Tibial nerve (tissue), 4 donors: Measurements from ENCODE around the gene COBL. TPM values are rescaled to one million over a fixed set of nuclear protein-coding genes. Genes with fewer than 3 reads are reported as not detected.

Experiments used
- DNase-seq, 2 donors: peaks; one replicate each; pipeline ENCODE4 v3.0.0-alpha.2; 2019; ENCODE audit warnings: low spot score in 2 of 2
- H3K27ac ChIP-seq, 4 donors: fragments of 200-600 bp; sonication (generic) in 3 of 4; one replicate each; pipeline ENCODE4 v1.5.1; 2017 to 2019; ENCODE audit warnings: mild to moderate bottlenecking in 1 of 4
- H3K27me3 ChIP-seq, 2 donors: fragments of 200-600 bp; sonication (generic) in 1 of 2; one replicate each; pipeline versions ENCODE4 v1.5.1 to v1.6.0; 2017 to 2019
- H3K36me3 ChIP-seq, 3 donors: fragments of 200-600 bp; sonication (generic); one replicate each; pipeline ENCODE4 v1.5.1; 2018 to 2019
- H3K4me1 ChIP-seq, 4 donors: fragments of 200-600 bp; sonication (generic) in 3 of 4; one replicate each; pipeline ENCODE4 v1.5.1; 2017 to 2019
- H3K4me3 ChIP-seq, 4 donors: fragments of 200-600 bp; sonication (generic) in 3 of 4; one replicate each; pipeline ENCODE4 v1.5.1; 2017 to 2019; ENCODE audit warnings: mild to moderate bottlenecking in 1 of 4, moderate library complexity in 1 of 4
- H3K9me3 ChIP-seq, 4 donors: fragments of 200-600 bp; sonication (generic) in 3 of 4; one replicate each; pipeline ENCODE4 v1.5.1; 2017 to 2019
- EP300 ChIP-seq, 2 donors: sonication (generic); formaldehyde crosslinking; IDR thresholded peaks; one replicate each; pipeline ENCODE4 v1.6.1; 2017; ENCODE audit warnings: antibody characterized with exemption in 2 of 2, mild to moderate bottlenecking in 1 of 2
- POLR2A ChIP-seq, 2 donors: fragments of 450-650 bp; IDR thresholded peaks; one replicate each; pipeline ENCODE4 v1.6.1; 2017; ENCODE audit warnings: antibody characterized with exemption in 2 of 2, mild to moderate bottlenecking in 2 of 2, moderate library complexity in 2 of 2
- WGBS, 2 donors: methylation state at CpG; one replicate each; pipeline ENCODE4 v1.1.5; 2018; 5-methylcytosine and 5-hydroxymethylcytosine counted together
- total RNA-seq, 4 donors: library from RNA; depleted of rRNA; stranded (reverse); fragments of >200 nt; gene quantifications; one replicate each; pipeline ENCODE4 v1.1.0, GENCODE V29; 2016
- TF ChIP-seq, protein P1 (sequence below), 5 experiments: fragments of 200-600 bp in 3 of 5; fragments of 450-650 bp in 2 of 5; sonication (generic) in 3 of 5; IDR thresholded peaks; one replicate each; pipeline ENCODE4 v1.5.1; 2016 to 2019; ENCODE audit warnings: antibody characterized with exemption in 5 of 5, mild to moderate bottlenecking in 3 of 5, moderate library complexity in 2 of 5

COBL gene
- total RNA-seq, 4 donors from 2014 or later: 6.3 to 18.1 (median 8.1) TPM

DNA sequence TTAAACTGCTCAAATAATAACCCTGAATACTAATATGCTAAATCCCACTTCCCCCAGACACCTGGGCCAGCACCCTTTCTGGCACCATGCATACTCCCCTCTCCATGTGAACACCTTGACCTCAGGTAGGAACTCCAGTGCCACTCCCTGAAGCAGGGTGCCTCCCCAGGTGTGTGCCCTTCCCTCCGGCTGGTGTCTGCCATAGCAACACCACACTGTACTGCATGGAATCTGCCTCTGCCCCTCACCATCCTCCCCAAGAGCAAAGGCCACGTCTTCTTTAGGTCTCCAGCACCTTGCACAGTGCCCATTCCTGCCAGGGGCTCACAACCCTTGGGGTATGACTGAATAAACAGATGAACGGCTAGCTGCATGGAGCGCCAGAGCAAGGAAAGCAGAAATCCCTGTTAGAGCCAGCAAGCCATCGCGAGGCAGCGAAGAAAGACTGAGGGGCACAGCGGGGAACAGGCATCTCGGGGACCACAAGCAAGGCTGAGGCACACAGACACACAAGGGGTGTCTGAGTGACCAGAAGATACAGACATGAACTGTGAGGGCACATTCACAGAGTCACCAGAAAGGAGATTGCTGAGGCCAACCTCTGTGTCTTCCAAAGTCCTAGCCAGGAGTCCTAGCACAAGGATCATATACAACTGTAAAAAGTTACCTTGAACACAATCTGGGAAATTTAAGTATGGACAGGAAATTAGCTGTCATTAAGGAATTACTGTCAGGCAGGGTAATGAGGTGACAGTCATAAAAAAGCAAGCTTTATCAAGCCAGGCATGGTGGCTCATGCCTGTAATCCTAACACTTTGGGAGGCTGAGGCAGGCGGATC, 25.7 kb downstream of the COBL start:
- Histone ChIP-seq H3K36me3 (no peaks in the 10 kb centered on the region), H3K4me3 (no peak overlapping the region), H3K27me3 (no peaks in the 10 kb centered on the region), H3K9me3 (no peaks in the 10 kb centered on the region), H3K4me1 (peaks cover 0 to 15% (median 2%) of the 10 kb centered on the region in 4 donors), H3K27ac (peak overlapping the region in 2 of 4 donors; percentile 12 to 68)
- TF ChIP-seq EP300 (IDR thresholded peaks at IDR 0.05) (no peak), POLR2A (IDR thresholded peaks at IDR 0.05) (no peak)
- TF ChIP-seq, protein P1, sequence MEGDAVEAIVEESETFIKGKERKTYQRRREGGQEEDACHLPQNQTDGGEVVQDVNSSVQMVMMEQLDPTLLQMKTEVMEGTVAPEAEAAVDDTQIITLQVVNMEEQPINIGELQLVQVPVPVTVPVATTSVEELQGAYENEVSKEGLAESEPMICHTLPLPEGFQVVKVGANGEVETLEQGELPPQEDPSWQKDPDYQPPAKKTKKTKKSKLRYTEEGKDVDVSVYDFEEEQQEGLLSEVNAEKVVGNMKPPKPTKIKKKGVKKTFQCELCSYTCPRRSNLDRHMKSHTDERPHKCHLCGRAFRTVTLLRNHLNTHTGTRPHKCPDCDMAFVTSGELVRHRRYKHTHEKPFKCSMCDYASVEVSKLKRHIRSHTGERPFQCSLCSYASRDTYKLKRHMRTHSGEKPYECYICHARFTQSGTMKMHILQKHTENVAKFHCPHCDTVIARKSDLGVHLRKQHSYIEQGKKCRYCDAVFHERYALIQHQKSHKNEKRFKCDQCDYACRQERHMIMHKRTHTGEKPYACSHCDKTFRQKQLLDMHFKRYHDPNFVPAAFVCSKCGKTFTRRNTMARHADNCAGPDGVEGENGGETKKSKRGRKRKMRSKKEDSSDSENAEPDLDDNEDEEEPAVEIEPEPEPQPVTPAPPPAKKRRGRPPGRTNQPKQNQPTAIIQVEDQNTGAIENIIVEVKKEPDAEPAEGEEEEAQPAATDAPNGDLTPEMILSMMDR (IDR thresholded peaks at IDR 0.05): no peak
- DNase-seq: no peak
- WGBS, 2 donors: 82 to 90% methylated on average over 10 of the region's 10 CpGs

DNA sequence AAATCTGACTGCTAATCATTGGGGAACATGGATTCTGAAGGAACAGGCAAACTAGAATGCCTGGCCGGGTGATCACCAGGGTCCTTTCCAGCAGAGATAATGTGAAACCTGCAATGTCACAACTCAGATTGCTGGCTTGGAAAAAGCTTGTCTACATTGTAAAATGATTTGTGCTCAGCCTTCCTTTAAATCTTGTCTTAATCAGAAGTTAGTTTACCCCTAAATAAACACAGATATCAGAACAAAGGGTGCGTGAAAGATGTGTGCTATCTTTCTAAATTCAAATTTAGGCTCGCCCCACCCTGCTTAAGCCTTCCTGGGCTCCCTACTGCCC, 26.3 kb downstream of the COBL start:
- H3K9me3 ChIP-seq: no peaks in the 10 kb centered on the region
- TF ChIP-seq, protein P1 (IDR thresholded peaks at IDR 0.05): no peak
- TF ChIP-seq POLR2A (IDR thresholded peaks at IDR 0.05): no peak
- TF ChIP-seq EP300 (IDR thresholded peaks at IDR 0.05): no peak
- no peak for DNase-seq
- peak overlapping the region in 2 of 4 donors; percentile 12 to 68 for H3K27ac ChIP-seq
- 85 to 87% methylated on average over 3 of the region's 3 CpGs for WGBS, 2 donors
- no peak overlapping the region for H3K4me3 ChIP-seq
- no peaks in the 10 kb centered on the region for H3K27me3 ChIP-seq
- no peaks in the 10 kb centered on the region for H3K36me3 ChIP-seq
- peaks cover 0 to 15% (median 2%) of the 10 kb centered on the region in 4 donors for H3K4me1 ChIP-seq

DNA sequence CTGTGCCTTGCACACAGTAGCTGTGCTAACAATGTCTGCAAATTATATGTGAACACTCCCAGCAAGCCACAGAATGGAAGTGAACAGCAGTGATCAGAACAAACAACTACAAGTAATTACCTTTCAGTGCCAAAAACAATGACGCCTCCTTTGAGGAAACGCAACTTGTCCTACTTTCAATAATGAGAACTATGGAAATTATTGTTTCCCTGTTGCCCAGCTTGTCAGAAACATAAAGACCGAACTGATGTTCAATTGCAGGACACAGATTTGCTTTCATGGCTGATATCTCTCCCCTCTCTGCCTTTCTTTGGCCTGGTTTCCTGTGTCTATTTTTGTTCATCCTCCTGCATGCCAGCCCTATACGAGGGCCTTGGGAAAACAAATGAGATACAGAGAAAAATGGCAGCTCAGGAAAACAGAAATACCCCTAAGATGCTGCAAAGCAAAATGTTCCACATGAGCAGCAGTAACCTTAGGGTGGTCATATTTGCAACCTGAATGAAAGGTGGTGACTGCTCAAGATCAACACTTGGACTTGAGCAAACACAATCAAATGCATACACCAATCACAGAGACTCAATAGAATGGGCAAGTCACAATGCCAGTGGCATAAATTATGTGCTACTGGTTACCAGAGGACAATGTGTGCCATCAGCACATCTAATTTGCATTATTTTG, 26.8 kb downstream of the COBL start:
- TF ChIP-seq POLR2A (IDR thresholded peaks at IDR 0.05) (no peak), EP300 (IDR thresholded peaks at IDR 0.05) (no peak)
- TF ChIP-seq, protein P1 (IDR thresholded peaks at IDR 0.05): no peak
- no peaks in the 10 kb centered on the region for H3K9me3 ChIP-seq
- peak overlapping the region in 2 of 4 donors; percentile 12 to 68 for H3K27ac ChIP-seq
- H3K27me3 ChIP-seq: no peaks in the 10 kb centered on the region
- DNase-seq: no peak
- no peak overlapping the region for H3K4me3 ChIP-seq
- 26 to 38% methylated on average over 4 of the region's 4 CpGs for WGBS, 2 donors
- peaks cover 0 to 15% (median 2%) of the 10 kb centered on the region in 4 donors for H3K4me1 ChIP-seq
- no peaks in the 10 kb centered on the region for H3K36me3 ChIP-seq

DNA sequence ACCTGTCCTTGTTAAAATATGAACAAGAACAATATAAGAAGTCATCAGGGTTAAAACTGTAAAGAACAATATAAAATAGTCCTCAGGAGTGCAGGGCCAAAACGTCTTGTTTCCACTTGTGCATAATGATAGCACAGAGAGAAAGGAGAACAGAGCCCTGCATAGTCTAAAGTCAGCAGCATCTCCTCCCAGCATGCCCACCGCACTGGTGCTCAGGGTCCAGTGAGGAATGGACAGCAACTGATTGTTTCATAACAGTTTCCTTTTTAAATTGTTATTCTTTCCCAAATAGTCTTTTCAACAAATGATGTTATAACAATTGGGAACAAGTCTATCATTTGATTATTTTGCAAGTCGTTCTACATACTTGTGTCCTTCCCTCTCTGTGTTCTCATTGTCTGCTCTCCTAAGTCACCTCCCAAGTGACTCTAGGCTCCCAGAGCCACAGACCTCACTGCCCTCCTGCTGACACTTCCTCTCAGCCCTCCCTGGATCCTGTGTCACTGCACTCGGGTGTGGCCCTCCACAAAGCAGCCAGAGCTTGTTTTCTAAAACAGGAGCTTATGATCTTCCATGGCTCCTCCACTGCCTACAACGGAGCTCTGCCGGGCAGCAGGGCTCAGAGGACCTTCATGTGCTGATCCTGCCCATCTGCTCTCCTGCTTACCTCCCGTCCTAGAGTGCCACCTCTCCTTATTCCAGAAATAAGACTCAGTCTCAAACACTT, 27.6 kb downstream of the COBL start:
- 24 to 28% methylated on average over 7 of the region's 7 CpGs for WGBS, 2 donors
- Histone ChIP-seq H3K27me3 (no peaks in the 10 kb centered on the region), H3K4me3 (no peak overlapping the region), H3K4me1 (peaks cover 0 to 15% (median 2%) of the 10 kb centered on the region in 4 donors), H3K36me3 (no peaks in the 10 kb centered on the region), H3K9me3 (peaks cover 0 to 5% (median 0%) of the 10 kb centered on the region in 4 donors), H3K27ac (peak overlapping the region in 2 of 4 donors; percentile 12 to 68)
- DNase-seq: no peak
- TF ChIP-seq, protein P1 (IDR thresholded peaks at IDR 0.05): no peak
- no peak for TF ChIP-seq EP300 (IDR thresholded peaks at IDR 0.05)
